HepG2 (cell line): ENCODE measurements around the gene PISD.
"Not testable (repeated sequence)": the region's sequence is repeated elsewhere in the genome, so short reads cannot be mapped to it uniquely, and the experiment has no call there.

Source experiments
- CEBPB ChIP-seq: IDR thresholded peaks from 2 replicates; pipeline ENCODE4 v1.6.1; 2011; ENCODE audit warnings: low read depth, low read length, improper control_type of control experiment, borderline replicate concordance
- CREB3 ChIP-seq: sonication (generic); formaldehyde crosslinking; IDR thresholded peaks from 2 replicates; pipeline ENCODE4 v1.5.0; 2020; ENCODE audit warnings: missing genetic modification reagents
- KDM5B ChIP-seq: sonication (generic); formaldehyde crosslinking; IDR thresholded peaks from 2 replicates; pipeline ENCODE4 v1.4.0; 2020; ENCODE audit warnings: missing genetic modification reagents, mild to moderate bottlenecking, borderline replicate concordance

GRCh38 chr22:31674219-31674618, 12.2 kb upstream of the PISD start:
- TF ChIP-seq KDM5B (CRISPR knock-in tag); CEBPB; CREB3 (CRISPR knock-in tag): not testable (repeated sequence)
